SK-N-SH (cell line): ENCODE results near the gene CDH16. TPM values are rescaled to one million over a fixed set of nuclear protein-coding genes. Genes with fewer than 3 reads are reported as not detected.

Experiments
- CTCF ChIA-PET: fragments of 300-600, 350-600 bp; formaldehyde crosslinking; extraction: SDS; loops from one replicate; lab custom pipeline; 2021; lab: Yijun Ruan, JAX
- POLR2A ChIA-PET: fragments of 350-600 bp; sonication (Branson Sonifier 250); formaldehyde crosslinking; extraction: SDS; loops from one replicate; lab custom pipeline; 2020; ENCODE audit warnings: antibody characterized with exemption, inconsistent platforms; lab: Yijun Ruan, JAX
- DNase-seq: peaks from one replicate; pipeline ENCODE4 v3.0.0; 2012
- H2AFZ ChIP-seq: fragments of 200-600 bp; sonication (generic); 2 replicates; pipeline ENCODE4 v1.8.1; 2016; ENCODE audit warnings: antibody characterized with exemption, mild to moderate bottlenecking, low read depth
- H3F3A ChIP-seq: fragments of 200-600 bp; sonication (generic); replicated peaks from 2 replicates; pipeline ENCODE3; 2016; ENCODE audit warnings: antibody characterized with exemption, mild to moderate bottlenecking; ENCODE audit not compliant: insufficient read depth
- H3K27ac ChIP-seq, 2 experiments: fragments of 200-500 bp in 1 of 2; fragments of 200-600 bp in 1 of 2; sonication (Bioruptor generic) in 1 of 2; sonication (generic), shearing (Covaris generic) in 1 of 2; 2 replicates each; pipeline versions ENCODE4 v1.5.1 to v1.6.1; 2014 to 2016; ENCODE audit warnings: low read depth in 2 of 2, inconsistent platforms in 1 of 2, low read length in 1 of 2, mild to moderate bottlenecking in 1 of 2, mixed read lengths in 1 of 2
- H3K27me3 ChIP-seq: fragments of 200-600 bp; sonication (generic), shearing (Covaris generic); 2 replicates; pipeline ENCODE4 v1.6.1; 2016; ENCODE audit warnings: mixed run types; ENCODE audit not compliant: insufficient read depth
- H3K36me3 ChIP-seq, 2 experiments: fragments of 200-500 bp in 1 of 2; fragments of 200-600 bp in 1 of 2; sonication (Bioruptor generic) in 1 of 2; sonication (generic) in 1 of 2; replicated peaks in 1 of 2; 2 replicates each; pipeline versions ENCODE3 to v1.5.1; 2014 to 2016; ENCODE audit warnings: low read length in 1 of 2, mild to moderate bottlenecking in 1 of 2; ENCODE audit not compliant: insufficient read depth in 2 of 2, control insufficient read depth in 1 of 2
- H3K4me1 ChIP-seq, 2 experiments: fragments of 200-500 bp in 1 of 2; fragments of 200-600 bp in 1 of 2; sonication (Bioruptor generic) in 1 of 2; sonication (generic), shearing (Covaris generic) in 1 of 2; 2 replicates each; pipeline versions ENCODE4 v1.5.1 to v1.6.1; 2014 to 2016; ENCODE audit warnings: low read depth in 1 of 2, low read length in 1 of 2, mixed run types in 1 of 2; ENCODE audit not compliant: insufficient read depth in 2 of 2, control insufficient read depth in 1 of 2
- H3K4me2 ChIP-seq: fragments of 200-600 bp; sonication (generic), shearing (Covaris generic); 2 replicates; pipeline ENCODE4 v1.6.1; 2017; ENCODE audit warnings: mixed run types
- H3K4me3 ChIP-seq, 2 experiments: fragments of 200-500 bp in 1 of 2; fragments of 200-600 bp in 1 of 2; sonication (Bioruptor generic) in 1 of 2; sonication (generic), shearing (Covaris generic) in 1 of 2; 2 replicates each; pipeline versions ENCODE4 v1.5.1 to v1.8.1; 2014 to 2016; ENCODE audit warnings: low read depth in 2 of 2, inconsistent platforms in 1 of 2, low read length in 1 of 2, mild to moderate bottlenecking in 1 of 2, mixed read lengths in 1 of 2, moderate library complexity in 1 of 2
- H3K79me2 ChIP-seq: fragments of 200-600 bp; sonication (generic); 2 replicates; pipeline ENCODE4 v1.8.1; 2017; ENCODE audit warnings: mild to moderate bottlenecking; ENCODE audit not compliant: insufficient read depth
- H3K9ac ChIP-seq: fragments of 200-600 bp; sonication (generic); 2 replicates; pipeline ENCODE4 v1.6.1; 2017; ENCODE audit warnings: mixed run types
- H3K9me2 ChIP-seq: fragments of 200-600 bp; sonication (generic); 2 replicates; pipeline ENCODE4 v1.6.1; 2017; ENCODE audit warnings: mixed run types
- H3K9me3 ChIP-seq: fragments of 200-600 bp; sonication (generic); 2 replicates; pipeline ENCODE4 v1.6.1; 2017; ENCODE audit warnings: mixed run types, mild to moderate bottlenecking, moderate library complexity
- H4K20me1 ChIP-seq: fragments of 200-600 bp; sonication (generic); 2 replicates; pipeline ENCODE4 v1.6.1; 2017; ENCODE audit warnings: mild to moderate bottlenecking, mixed run types; ENCODE audit not compliant: insufficient read depth
- CHD2 ChIP-seq: fragments of 150-350 bp; IDR thresholded peaks from 2 replicates; pipeline ENCODE4 v1.6.1; 2018; ENCODE audit warnings: low read length; ENCODE audit not compliant: partially characterized antibody
- ELF1 ChIP-seq: IDR thresholded peaks from 2 replicates; pipeline ENCODE4 v1.4.0; 2012
- EZH2phosphoT487 ChIP-seq: fragments of 200-600 bp; sonication (generic); IDR thresholded peaks from 2 replicates; pipeline ENCODE4 v1.6.1; 2017; ENCODE audit warnings: low read depth, mixed run types, mild to moderate bottlenecking, antibody characterized with exemption, moderate library complexity, borderline replicate concordance
- FOXJ3 ChIP-seq: sonication (generic); formaldehyde crosslinking; IDR thresholded peaks from 2 replicates; pipeline ENCODE4 v1.5.1; 2020; ENCODE audit warnings: mild to moderate bottlenecking, missing genetic modification reagents
- GABPA ChIP-seq: IDR thresholded peaks from 2 replicates; pipeline ENCODE4 v1.4.0; 2012; ENCODE audit warnings: low read depth, mild to moderate bottlenecking
- IRF3 ChIP-seq: fragments of 150-350 bp; IDR thresholded peaks from 2 replicates; pipeline ENCODE4 v1.6.1; 2016; ENCODE audit warnings: mild to moderate bottlenecking, low read depth, low read length
- MXI1 ChIP-seq: IDR thresholded peaks from 2 replicates; pipeline ENCODE4 v1.6.1; 2012; ENCODE audit warnings: mild to moderate bottlenecking, low read depth, low read length, improper control_type of control experiment
- PBX3 ChIP-seq: IDR thresholded peaks from 2 replicates; pipeline ENCODE4; 2012
- POLR2AphosphoS5 ChIP-seq: IDR thresholded peaks from 2 replicates; pipeline ENCODE4 v1.6.1; 2012; ENCODE audit warnings: low read depth, low read length
- RCOR1 ChIP-seq: fragments of 150-350 bp; IDR thresholded peaks from 2 replicates; pipeline ENCODE4 v1.6.1; 2017; ENCODE audit warnings: antibody characterized with exemption, low read length
- RFX5 ChIP-seq: IDR thresholded peaks from 2 replicates; pipeline ENCODE4 v1.6.1; 2012; ENCODE audit warnings: mild to moderate bottlenecking, improper control_type of control experiment, low read length
- TAF1 ChIP-seq: IDR thresholded peaks from 2 replicates; pipeline ENCODE4 v1.6.1; 2012; ENCODE audit warnings: low read depth, mild to moderate bottlenecking, low read length, moderate library complexity, borderline replicate concordance
- TCF12 ChIP-seq: IDR thresholded peaks from 2 replicates; pipeline ENCODE4 v1.4.0; 2012
- USF1 ChIP-seq: IDR thresholded peaks from 2 replicates; pipeline ENCODE4 v1.4.0; 2012; ENCODE audit warnings: low read depth, borderline replicate concordance
- YY1 ChIP-seq: IDR thresholded peaks from 2 replicates; pipeline ENCODE4 v1.4.0; 2012; ENCODE audit warnings: low read depth, mild to moderate bottlenecking
- ZBTB33 ChIP-seq: IDR thresholded peaks from 2 replicates; pipeline ENCODE4 v1.4.0; 2012; ENCODE audit warnings: low read depth, borderline replicate concordance
- WGBS: methylation state at CpG from one replicate; pipeline ENCODE4 v1.1.6; 2017; ENCODE audit warnings: low lambda C conversion rate; 5-methylcytosine and 5-hydroxymethylcytosine counted together
- polyA plus RNA-seq, 3 experiments: library from polyadenylated mRNA; depleted of rRNA; stranded (reverse); fragments of >200 nt; gene quantifications; 2 replicates each; pipeline ENCODE4 v1.2.3, GENCODE V29; 2012

Gene CDH16
- polyA plus RNA-seq, 1 of the 3 experiments (the other 2 are of a cell fraction): not detected

- no peak for DNase-seq
- Histone ChIP-seq H3K4me2 (no peak overlapping the region), H3K79me2 (peaks cover 56% of the 10 kb centered on the region), H3K27ac (no peak overlapping the region), H3K4me3 (no peak overlapping the region), H2AFZ (no peak overlapping the region), H3F3A (no peaks in the 10 kb centered on the region), H3K9me3 (no peaks in the 10 kb centered on the region), H3K36me3 (peaks cover 20 to 48% of the 10 kb centered on the region in 2 experiments), H4K20me1 (peaks cover 24% of the 10 kb centered on the region), H3K4me1 (peaks cover 6 to 19% of the 10 kb centered on the region in 2 experiments; a peak in 2 of 4 replicates), H3K9me2 (no peaks in the 10 kb centered on the region), H3K27me3 (no peaks in the 10 kb centered on the region), H3K9ac (no peak overlapping the region)
- WGBS: 93% methylated on average over 6 of the region's 10 CpGs
- ChIA-PET POLR2A (no interaction called here), CTCF (interaction anchor here (1.4 kb wide), 1 partner anchor 42 kb away, joined by 6 read pairs; no protein-coding TSS in a partner anchor)
- no peak for TF ChIP-seq YY1
- no peak for TF ChIP-seq POLR2AphosphoS5
- no peak for TF ChIP-seq EZH2phosphoT487
- no peak for TF ChIP-seq ELF1
- no peak for TF ChIP-seq RFX5
- no peak for TF ChIP-seq TAF1
- TF ChIP-seq GABPA: no peak
- TF ChIP-seq ZBTB33: no peak
- no peak for TF ChIP-seq TCF12
- no peak for TF ChIP-seq IRF3
These were observed 19.1 kb upstream of the CDH16 start for GRCh38 chr16:66937725-66938337.

- peaks cover 64% of the 10 kb centered on the region for H3K79me2 ChIP-seq
- CTCF ChIA-PET: interaction anchor here (1.5 to 1.6 kb wide), 2 partner anchors 17 to 42 kb away, joined by 4 to 5 read pairs; no protein-coding TSS in a partner anchor
- no peak overlapping the region for H2AFZ ChIP-seq
- peaks cover 18 to 41% of the 10 kb centered on the region in 2 experiments for H3K36me3 ChIP-seq
- POLR2A ChIA-PET: no interaction called here
- H3K9me2 ChIP-seq: no peaks in the 10 kb centered on the region
- H3K9ac ChIP-seq: no peak overlapping the region
- H3K27ac ChIP-seq: no peak overlapping the region
- no peak overlapping the region; a peak in 1 of 4 replicates for H3K4me3 ChIP-seq
- no peaks in the 10 kb centered on the region for H3K27me3 ChIP-seq
- peaks cover under 1% of the 10 kb centered on the region for H3F3A ChIP-seq
- H4K20me1 ChIP-seq: peaks cover 24% of the 10 kb centered on the region
- no peak for TF ChIP-seq RCOR1
- TF ChIP-seq USF1: no peak
- TF ChIP-seq IRF3: no peak
- no peak for TF ChIP-seq POLR2AphosphoS5
- TF ChIP-seq FOXJ3 (CRISPR knock-in tag): no peak
- no peak for TF ChIP-seq TAF1
- TF ChIP-seq MXI1: no peak
- TF ChIP-seq PBX3: no peak
- TF ChIP-seq CHD2: no peak
- H3K4me2 ChIP-seq: peak overlapping the region; percentile 96; the same call in 1 of the 2 replicates
- 97% methylated on average over 4 of the region's 4 CpGs for WGBS
- no peak for DNase-seq
- H3K9me3 ChIP-seq: no peaks in the 10 kb centered on the region
- H3K4me1 ChIP-seq: peaks cover 7 to 24% of the 10 kb centered on the region in 2 experiments; a peak in 2 of 4 replicates
These were observed 18.3 kb upstream of the CDH16 start for GRCh38 chr16:66936889-66937554.
